LoVo (cell line): ENCODE results near the gene IFITM10.

Experiments used
- DNase-seq: peaks from one replicate; pipeline ENCODE4 v3.0.0-alpha.2; 2016; ENCODE audit warnings: low spot score

Gene IFITM10

DNA sequence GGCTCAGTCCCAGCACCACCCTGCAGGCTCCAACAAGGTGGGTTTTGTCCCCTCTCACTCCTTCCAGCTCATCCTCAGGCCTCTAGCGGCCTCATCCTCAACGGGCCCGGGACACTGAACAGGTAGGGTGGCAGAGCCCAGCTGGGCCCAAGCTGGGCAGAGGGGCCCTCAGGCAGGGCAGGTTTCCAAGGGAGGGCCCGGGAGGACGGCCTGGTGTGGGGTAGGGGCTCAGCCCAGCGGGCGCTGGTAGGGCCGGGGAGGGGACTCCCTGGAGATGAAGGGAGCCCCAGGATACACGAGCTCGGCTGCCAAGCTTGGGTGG lies 2.5 kb upstream of the IFITM10 start:
- no peak for DNase-seq

DNA sequence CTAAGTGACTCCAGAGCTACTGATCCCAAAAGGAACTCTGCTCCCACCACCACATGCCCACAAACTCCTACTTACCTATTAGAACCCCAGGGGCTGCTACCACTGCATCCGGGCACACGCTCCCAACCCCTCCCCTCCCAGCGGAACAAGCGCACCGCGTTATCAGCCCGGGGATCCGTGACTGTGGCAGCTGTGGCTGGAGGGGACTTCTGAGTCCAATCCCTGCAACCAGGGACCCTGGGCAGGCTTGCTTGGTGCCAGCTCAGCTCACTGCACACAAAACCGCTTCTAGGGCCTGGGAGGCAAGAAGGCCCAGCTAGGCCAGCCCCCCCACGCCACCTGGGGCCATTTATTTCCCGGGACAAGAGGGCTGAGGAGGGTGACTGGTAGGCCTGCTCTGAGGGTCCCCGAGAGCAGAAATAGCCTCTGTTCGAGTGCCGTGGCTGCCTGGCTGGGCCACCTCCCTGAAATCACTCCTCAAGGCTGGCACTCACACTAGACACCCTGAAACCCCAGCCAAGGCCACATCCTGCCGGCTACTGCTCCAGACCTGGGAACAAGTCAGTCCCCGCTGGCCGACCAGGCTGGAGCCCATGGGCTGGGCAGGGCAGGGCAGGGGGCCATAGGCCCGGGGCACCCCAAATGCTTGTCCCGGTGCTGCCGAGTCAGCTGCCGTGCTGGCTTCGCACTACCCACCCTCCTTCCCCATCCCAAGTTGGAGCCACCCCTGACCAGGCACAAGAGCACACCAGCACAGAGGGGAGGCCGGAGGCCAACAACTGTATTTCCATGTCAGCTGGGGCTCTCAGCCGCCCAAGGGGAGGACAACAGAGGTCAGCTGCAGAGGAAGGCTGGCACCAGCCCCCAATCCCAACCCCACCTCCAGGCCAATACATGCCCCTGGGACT lies 1.9 kb upstream of the IFITM10 start:
- no peak for DNase-seq

DNA sequence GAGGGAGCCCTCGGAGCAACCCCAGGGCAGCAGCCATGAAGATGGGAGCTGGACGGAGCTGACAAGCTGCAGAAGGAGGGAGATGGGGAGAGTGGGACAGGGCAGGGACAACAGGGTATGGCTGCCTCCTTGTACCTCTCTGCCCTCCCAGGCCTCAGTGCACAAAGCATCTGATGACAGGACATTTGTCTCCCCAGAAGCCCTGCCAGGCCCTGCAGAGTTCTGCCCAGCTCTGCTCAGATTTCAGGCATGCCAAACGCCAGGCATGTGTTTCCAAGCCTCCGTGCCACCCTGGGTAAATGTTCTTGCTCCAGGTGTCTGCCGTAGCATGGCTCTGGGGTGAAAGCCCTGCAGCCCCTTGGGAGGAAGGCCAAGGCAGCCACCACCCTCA lies 1.1 kb upstream of the IFITM10 start:
- no peak for DNase-seq

DNA sequence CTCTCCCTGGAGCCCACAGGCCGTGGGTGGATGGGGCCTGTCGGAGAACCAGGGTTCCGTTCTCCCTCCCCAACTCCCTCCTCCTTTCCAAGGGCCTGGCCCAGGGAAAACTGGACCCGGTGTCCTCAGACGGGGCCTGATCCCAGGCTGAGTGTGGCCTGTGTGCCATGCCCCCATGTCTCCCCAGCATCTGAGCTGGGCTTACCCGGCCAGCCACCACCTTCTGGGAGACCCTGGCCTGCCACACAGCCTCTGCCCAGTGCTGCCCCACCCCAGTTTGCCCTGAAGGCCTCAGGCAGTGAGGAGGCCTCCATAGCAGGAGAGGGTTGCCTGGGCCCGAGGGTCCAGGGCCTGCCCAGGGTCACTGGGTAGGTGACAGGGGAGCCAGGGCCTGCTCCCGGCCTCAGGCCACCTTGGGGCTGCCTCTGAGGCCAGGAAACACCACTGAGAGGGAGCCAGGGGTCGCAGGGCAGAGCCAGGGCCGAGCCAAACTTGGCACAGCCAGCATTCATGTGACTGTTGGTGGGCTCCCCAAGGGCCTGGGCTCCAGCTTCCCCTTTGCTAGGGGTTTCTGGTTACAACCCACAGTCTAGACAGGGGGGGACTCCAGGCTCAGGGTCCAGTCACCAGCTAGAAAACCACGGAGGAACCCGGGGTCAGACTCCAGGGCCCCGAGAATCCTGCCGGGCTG lies 590 bp upstream of the IFITM10 start:
- DNase-seq: no peak

DNA sequence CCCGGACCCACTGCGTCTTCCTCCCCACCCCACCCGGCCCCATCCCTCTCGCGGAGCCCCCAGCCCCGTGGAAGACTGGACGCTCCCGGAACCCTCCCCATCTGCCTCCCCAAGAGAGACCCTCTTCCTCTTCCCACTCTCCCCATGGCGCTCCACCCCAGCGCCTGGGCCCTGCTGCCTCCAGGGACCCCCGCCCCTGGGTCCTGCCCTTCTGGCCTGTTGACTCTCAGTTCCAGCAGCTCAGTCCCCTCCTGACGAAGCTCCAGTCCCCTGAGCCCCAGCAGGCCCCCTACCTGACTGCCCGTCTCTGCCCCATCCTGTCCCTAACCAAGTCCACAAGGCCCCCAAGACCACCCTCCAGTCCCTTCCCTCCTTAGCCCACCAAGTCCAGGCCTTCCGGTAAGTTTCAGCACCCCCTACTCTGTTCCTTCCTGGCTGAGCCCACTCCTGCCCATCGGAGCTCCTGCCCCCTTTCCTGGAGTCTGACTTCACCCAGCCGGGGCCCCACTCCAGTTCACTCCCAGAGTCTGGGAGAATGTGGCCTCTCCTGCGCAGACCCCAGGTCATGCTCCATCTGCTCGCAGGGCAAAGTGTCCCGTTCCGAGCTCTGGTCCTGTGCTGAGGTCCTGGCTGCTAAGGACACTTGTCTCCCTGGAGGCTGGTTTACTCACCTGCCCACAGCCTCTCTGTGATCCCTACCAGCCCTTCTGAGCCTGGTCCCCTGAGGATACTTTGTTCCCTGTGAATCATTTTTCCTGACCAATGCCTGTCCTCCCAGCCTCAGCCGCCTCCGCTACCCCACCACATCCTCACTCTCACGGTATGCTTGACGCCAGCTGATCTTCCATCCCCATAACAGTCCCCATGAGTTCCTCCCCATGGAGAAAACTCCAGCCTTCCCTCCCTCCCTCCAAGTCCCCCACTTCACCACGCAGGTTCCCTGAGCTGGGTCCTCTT lies 722 bp downstream of the IFITM10 start:
- DNase-seq: no peak

DNA sequence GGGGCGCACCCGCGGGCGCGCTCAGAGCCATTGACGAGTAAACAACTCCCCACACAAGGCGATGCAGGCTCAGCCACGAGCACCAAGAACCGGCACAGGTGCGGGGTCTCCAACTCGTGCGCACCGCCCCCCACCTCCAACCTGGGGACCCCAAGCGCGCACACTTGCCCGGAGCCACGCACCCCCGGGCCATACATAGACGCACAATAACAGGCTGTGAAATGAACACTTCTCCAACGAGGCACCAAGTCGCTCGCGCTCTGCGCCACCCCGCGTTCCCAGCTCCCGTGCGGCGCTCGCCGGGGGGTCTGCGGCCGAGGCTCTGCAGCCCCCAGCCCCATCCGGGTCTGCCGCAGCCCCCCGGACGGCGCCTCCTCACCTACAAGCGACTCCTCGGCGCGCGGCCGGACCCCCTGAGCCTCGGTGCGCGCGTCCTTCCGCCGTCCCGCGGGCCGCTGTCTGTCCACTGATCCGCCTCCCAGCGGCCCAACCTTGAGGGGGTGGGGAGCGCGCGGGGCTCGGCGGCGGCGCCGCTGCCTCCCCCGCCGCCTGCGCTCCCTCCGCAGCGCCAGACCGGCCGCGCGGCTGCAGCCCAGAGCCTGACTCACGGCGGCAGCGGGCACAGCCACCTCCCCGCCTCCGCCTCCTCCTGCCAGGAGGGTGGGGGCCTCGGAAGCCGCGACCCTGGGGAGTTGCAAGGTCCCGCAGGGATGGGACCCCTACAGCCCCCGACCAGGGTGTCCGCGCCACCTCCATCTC lies 1.6 kb downstream of the IFITM10 start:
- DNase-seq: no peak

DNA sequence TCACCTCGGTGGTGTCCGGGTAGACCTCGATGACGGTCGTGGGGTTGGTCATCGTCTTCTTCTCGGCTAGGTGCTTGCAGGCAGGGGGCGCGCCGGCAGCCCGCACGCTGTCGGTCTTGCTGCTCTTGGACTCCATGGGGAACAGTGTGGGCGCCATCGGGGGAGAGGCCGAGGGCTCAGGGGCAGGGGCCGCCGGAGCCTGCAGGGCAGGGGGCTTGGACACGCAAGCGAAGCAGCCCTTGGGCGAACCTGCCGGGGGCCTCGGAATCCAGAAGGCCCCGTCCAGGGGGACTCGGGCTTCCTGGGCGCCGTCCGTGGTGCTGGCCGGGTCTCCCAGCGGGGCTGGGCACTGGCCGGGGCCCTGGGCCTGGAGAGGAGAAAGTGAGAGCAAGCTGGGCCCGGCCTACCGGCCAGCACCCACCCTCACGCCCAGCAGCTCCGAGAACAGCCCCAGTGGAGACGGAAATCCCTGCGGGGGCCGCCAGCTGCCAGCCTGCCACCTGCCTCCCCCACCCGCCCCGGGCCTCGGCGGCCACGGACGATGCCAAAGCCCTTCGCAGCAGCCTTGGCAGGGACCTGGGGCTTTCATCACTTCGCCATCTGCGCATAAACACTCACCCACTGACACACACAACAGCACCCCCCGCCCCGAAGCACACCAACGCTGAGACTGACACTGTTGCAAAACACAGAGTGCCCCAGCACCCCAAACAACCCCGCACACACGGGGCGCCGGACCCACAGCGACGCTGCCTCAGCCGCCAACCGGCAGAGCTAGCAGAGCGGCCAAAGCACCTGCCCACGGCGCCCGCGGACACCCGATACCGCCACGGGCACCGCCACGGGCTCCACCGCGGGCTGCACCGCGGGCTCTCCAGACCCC lies 2.4 kb downstream of the IFITM10 start:
- no peak for DNase-seq

DNA sequence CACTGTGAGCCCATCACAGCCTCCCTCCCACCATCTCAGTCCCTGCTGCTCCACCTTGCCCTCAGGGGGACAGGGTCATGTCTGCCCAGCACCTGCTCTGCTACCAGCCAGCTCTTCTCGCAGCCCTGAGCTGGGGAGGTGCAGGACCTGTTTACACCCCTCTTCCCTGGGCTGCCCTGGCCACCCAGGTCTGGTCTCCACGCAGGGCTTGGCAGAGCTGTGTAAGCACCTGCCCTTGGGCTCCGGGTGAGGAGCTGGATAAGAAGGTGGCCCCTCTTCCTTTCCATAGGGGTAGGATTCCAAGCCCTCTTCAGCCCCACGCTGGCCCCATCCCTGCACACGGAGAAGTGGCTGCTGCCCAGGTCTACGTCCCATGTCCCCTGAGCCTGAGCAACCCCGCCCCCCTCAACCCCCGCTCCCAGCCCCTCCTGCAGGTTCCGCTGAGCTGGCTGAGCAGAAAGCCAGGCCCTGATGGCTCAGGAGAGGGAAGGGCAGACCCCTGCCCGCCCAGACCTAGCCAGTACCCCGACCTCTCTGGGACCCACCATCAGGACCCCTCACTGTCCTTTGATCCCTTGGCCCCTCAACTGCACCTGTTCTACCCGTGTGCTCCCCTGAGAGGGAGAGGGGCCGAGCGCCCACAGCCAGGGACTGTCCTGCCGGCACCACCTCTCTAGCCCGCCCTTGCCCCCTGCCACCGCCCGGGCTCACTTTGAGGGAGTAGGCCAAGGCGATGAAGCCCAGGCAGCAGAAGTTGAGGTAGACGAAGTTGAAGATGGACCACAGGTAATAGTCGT lies 3.2 kb downstream of the IFITM10 start:
- no peak for DNase-seq

DNA sequence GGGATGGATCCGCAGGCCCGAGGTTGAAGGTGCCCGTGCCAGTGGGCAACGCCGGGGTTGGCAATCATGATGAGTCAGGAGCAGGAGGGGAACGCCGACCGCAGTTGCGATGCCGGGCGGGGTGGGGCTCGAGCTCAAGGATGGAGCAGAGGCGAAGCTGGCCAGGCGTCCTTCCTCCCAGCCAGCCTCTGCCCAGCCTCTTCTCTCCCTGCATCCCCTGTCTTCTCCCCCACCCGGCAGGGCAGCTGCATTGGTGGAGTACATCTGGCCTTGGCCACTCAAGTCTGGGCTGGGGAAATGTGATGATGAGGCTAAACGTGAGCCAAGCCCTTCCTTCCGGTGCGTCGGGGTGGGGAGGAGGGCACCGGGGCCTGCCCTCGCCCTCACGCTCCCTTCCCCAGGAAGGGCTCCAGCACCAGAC lies 3.9 kb downstream of the IFITM10 start:
- DNase-seq: no peak

DNA sequence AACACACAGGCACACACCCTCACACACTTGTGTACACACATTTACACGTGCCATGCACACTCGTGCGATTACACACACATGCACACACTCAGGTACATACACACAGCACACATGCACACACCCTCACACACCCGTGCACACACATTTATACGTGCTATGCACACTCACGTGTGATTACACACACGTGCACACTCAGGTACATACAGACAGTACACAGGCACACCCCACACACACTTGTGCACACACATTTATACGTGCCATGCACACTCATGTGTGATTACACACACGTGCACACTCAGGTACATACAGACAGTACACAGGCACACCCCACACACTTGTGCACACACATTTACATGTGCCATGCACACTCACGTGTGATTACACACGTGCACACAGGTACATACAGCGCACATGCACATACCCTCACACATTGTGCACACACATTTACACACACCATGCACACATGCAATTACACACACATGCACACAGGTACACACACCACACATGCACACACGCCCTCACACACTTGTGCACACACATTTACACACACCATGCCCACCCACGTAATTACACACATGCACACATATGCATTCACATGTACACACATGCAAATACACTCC lies 4.6 kb downstream of the IFITM10 start:
- DNase-seq: no peak

DNA sequence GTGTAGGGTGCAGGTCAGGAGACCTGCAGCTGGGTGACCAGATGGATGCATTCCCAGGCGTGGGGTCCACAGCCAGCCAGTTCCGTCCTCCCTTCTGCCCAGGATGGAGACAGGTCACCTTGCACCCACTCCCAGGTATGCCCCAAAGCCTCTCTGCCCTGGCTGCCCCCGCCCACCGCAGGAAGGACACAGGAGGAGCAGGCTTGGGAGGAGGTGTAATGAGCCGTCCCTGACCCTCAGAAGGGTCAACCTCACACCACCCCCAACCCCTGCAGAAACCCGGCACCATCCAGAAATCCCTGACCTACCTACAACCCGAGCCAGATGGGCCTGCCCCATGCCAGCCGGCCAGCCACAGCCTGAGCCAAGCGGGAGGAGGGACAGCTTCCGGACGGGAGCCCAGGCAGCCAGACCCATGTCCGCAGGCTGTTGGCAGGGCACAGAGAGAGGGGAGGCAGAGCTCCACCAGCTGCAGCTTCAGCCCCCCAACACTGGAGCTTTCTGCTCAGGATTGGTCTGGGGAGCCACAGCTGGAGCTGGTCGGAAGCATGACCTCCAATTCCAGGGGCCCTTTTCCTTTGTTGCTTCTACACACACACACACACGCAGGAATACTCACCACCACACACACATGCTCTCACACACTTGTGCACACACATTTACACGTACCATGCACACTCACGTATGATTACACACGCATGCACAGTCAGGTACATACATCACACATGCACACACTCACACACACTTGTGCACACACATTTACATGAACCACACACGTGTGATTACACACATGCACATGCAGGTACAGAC lies 5.3 kb downstream of the IFITM10 start:
- DNase-seq: no peak

DNA sequence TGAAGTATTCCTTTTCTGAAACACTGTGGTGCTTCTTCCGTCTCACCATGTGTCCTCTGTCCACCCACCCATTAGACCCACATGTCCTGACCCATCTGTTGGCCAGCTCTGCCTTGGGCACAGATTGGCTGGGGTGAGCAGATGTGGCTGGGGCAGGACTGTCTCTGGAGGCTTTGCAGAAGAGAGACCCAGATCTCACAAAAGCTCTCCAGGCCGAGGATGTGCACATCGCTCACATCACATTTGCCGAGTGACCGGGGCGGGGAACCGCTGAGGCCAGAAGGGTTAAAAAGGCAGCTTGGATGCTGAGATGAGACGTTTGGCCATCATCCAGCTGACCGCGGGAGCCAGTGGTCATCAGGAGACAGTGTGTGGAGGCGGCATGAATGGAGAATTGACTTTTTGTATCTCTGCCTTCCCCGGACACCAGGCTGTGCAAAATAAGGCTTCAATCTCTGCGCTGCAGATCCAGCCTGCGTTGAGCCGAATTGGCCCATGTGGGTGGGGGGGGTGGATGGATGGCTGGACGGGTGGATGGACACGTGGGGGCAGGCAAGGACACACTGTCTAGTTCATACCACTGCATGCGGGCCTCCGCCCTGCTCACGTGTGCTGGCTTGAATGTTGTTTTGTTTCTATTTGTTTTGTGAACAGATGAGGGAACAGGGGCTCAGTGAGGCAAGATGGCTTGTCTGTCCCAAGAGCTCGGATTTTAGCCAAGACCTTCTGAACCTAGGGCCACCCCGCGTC lies 6.1 kb downstream of the IFITM10 start:
- DNase-seq: no peak

DNA sequence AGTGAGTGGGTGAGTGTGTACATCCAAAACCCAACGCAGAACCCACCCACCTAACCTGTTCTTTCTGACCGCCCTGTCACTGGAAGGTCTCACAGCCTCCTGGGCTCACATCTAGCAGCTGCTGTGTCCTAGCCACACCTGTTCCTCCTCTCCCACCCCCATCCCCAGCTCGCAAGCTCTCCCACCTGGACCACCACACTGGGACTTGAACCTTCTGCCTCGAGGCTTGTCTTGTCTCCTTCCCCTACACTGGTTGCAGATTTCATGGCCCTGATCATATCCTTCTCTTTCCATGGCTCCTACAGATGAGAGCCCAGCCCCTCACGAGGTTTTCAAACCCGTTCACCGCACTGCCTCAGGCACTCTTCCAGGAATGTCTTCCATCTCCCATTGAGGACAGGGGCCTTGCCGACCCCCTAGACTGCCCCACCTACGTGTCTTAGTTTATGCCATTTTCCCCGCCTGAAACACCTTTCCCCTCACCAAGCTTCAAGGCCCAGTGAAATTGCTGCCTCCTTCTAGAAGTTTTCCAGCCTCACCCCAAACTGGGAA lies 6.7 kb downstream of the IFITM10 start:
- DNase-seq: no peak

DNA sequence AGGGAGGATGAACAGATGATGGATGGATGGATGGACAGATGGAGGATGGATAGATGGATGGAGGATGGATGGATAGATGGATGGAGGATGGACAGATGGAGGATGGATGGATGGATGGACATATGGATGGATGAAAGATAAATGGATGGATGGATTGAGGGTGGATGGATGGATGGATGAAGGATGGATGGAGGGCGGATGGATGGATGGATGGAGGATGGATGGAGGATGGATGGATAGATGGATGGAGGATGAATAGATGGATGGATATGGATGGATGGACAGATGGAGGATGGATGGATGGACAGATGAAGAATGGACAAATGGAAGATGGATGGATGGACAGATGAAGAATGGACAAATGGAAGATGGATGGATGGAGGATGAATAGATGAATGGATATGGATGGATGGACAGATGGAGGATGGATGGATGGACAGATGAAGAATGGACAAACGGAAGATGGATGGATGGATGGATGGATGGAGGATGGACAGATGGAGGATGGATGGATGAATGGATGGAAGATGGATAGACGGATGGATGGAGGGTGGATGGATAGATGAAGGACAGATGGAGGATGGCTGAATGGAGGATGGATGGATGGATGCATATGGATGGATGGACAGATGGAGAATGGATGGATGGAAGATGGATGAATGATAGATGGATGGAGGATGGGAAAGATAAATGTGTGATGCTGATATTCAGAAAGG lies 7.4 kb downstream of the IFITM10 start:
- no peak for DNase-seq

DNA sequence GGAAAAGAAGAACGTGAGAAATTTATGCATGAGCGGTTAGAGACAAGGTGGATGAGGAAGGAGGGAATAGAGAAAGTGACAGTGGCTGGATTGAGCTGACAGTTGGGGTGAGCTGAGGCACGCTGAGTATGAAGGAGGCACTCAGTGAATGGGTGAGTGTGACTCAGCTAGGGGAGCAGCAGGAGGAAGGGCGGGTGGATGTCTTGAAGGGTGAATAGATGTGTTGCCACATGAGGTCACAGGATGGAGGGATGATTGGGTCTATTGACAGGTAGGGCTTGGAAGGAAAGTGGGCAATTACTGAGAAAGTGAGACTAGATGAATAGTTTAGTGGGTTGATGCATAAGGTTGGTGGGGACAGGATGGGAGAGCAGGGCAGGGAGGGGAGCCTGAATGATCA lies 8.0 kb downstream of the IFITM10 start:
- DNase-seq: no peak

DNA sequence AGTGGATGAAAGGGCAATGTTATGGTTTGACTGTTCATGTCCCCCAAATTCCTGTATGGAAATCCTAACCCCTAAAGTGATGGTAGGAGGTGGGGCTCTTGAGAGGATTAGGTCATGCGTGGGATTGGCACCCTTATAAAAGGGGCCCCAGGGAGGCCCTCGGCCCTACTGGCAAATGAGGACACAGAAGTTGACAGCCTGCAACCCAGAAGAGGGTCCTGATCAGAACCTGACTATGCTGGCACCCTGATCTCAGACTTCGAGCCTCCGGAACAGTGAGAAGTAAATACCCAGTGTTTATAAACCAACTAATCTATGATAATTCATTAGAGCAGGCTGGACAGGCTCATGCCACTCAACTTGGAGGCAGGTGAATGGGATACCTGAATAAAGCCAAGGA lies 8.7 kb downstream of the IFITM10 start:
- no peak for DNase-seq
